Fibroblast of lung (primary cell): ENCODE results near the gene ZNF530. TPM values are rescaled to one million over a fixed set of nuclear protein-coding genes. Genes with fewer than 3 reads are reported as not detected.
A peak's percentile ranks its signal among the peaks of the same experiment; 100 is the strongest.

Experiments used
- DNase-seq, 2 donors: peaks; one replicate each; pipeline versions ENCODE4 v3.0.0 to v3.0.0-alpha.2; 2010; ENCODE audit warnings: low read depth in 2 of 2
- H2AFZ ChIP-seq: 2 replicates; pipeline ENCODE4 v1.5.1; 2012; ENCODE audit warnings: low read length, control low read depth, inconsistent platforms
- H3K27ac ChIP-seq: 2 replicates; pipeline ENCODE4 v1.5.1; 2011; ENCODE audit warnings: low read length, control low read depth; ENCODE audit not compliant: insufficient read depth
- H3K27me3 ChIP-seq: 2 replicates; pipeline ENCODE4 v1.5.1; 2011; ENCODE audit warnings: mild to moderate bottlenecking, low read length; ENCODE audit not compliant: control insufficient read depth, insufficient read depth
- H3K36me3 ChIP-seq: 2 replicates; pipeline ENCODE4 v1.5.1; 2011; ENCODE audit warnings: low read length; ENCODE audit not compliant: control insufficient read depth, insufficient read depth
- H3K4me1 ChIP-seq: 2 replicates; pipeline ENCODE4 v1.5.1; 2011; ENCODE audit warnings: low read length; ENCODE audit not compliant: control insufficient read depth, insufficient read depth; ENCODE audit errors: extremely low read depth
- H3K4me2 ChIP-seq: 2 replicates; pipeline ENCODE4 v1.5.1; 2011; ENCODE audit warnings: low read length, control low read depth; ENCODE audit not compliant: insufficient read depth; ENCODE audit errors: extremely low read depth
- H3K4me3 ChIP-seq, 4 experiments: fragments of 200-600 bp in 1 of 4; sonication (generic) in 1 of 4; replicated peaks in 1 of 4; 2 replicates each; pipeline ENCODE4 v1.5.1; 2011 to 2016; ENCODE audit warnings: low read length in 4 of 4, low read depth in 3 of 4, mild to moderate bottlenecking in 3 of 4, control low read depth in 2 of 4, inconsistent platforms in 1 of 4, mixed read lengths in 1 of 4; ENCODE audit not compliant: insufficient read depth in 1 of 4; ENCODE audit errors: control extremely low read depth in 1 of 4
- H3K79me2 ChIP-seq: 2 replicates; pipeline ENCODE4 v1.5.1; 2012; ENCODE audit warnings: mild to moderate bottlenecking, low read length, inconsistent platforms; ENCODE audit not compliant: control insufficient read depth, insufficient read depth
- H3K9ac ChIP-seq: 2 replicates; pipeline ENCODE4 v1.5.1; 2011; ENCODE audit warnings: mild to moderate bottlenecking, low read length, control low read depth; ENCODE audit not compliant: insufficient read depth
- H3K9me3 ChIP-seq: 2 replicates; pipeline ENCODE4 v1.5.1; 2012; ENCODE audit warnings: low read depth, low read length; ENCODE audit not compliant: control insufficient read depth, insufficient read depth
- H4K20me1 ChIP-seq: 2 replicates; pipeline ENCODE4 v1.5.1; 2011; ENCODE audit warnings: low read length; ENCODE audit not compliant: control insufficient read depth, insufficient read depth; ENCODE audit errors: extremely low read depth
- CTCF ChIP-seq, 2 donors: IDR thresholded peaks in 1 of 2; conservative IDR thresholded peaks in 1 of 2; 1 replicate in 1 of 2; 2 replicates in 1 of 2; pipeline ENCODE4 v1.5.1; 2011 to 2012; ENCODE audit warnings: low read length in 2 of 2, control low read depth in 1 of 2, inconsistent platforms in 1 of 2, low read depth in 1 of 2, mild to moderate bottlenecking in 1 of 2
- EZH2 ChIP-seq: IDR thresholded peaks from 2 replicates; pipeline ENCODE4 v1.5.1; 2012; ENCODE audit warnings: low read length, control low read depth, mild to moderate bottlenecking; ENCODE audit errors: missing control alignments
- polyA plus RNA-seq, 2 donors: library from polyadenylated mRNA; depleted of rRNA in 1 of 2; stranded (reverse) in 1 of 2; unstranded in 1 of 2; fragments of >200 nt; gene quantifications; 2 replicates each; pipeline ENCODE4 v1.2.1, GENCODE V29; 2011 to 2012; ENCODE audit warnings: missing spikeins in 1 of 2
- total RNA-seq: library from RNA; depleted of rRNA; stranded (reverse); fragments of >200 nt; gene quantifications from 2 replicates; pipeline ENCODE4 v1.2.1, GENCODE V29; 2014

The ZNF530 gene
- total and polyA plus RNA-seq, 2 donors (not counting 1 experiment from before 2014, with no cell fraction given) = 1.6 to 2.5 TPM

GRCh38 chr19:57578487-57579205 is 21.0 kb upstream of the ZNF530 start, which contains the start of gene ZNF416:
TSS of gene ZNF416 (minus strand) at chr19:57578911. CDS start at chr19:57578704, 207 bp downstream.
- H3K79me2 ChIP-seq = peaks cover 13% of the 10 kb centered on the region
- peak within 1 kb of the TSS; percentile 92 for H2AFZ ChIP-seq
- peak within 1 kb of the TSS; percentile 81 for H3K9ac ChIP-seq
- peaks cover 8% of the 10 kb centered on the region for H3K9me3 ChIP-seq
- H3K4me1 ChIP-seq = peaks cover 2% of the 10 kb centered on the region
- H3K36me3 ChIP-seq = peaks cover 15% of the 10 kb centered on the region
- no peaks in the 10 kb centered on the region for H4K20me1 ChIP-seq
- H3K4me2 ChIP-seq = peak within 1 kb of the TSS; percentile 83
- peak; percentile 97 to 99 for DNase-seq
- TF ChIP-seq CTCF (conservative IDR thresholded peaks at IDR 0.05 in 1 of 2, IDR thresholded peaks at IDR 0.05 in 1 of 2; ENCODE audit: low read depth in 1 of 2, low read length in 2 of 2) (peak; percentile 13 to 18), EZH2 (no peak)
- H3K27me3 ChIP-seq = no peaks in the 10 kb centered on the region
- peak within 1 kb of the TSS; percentile 51 for H3K27ac ChIP-seq
- H3K4me3 ChIP-seq = peak within 1 kb of the TSS; percentile 75 to 95 (median 80)

GRCh38 chr19:57583104-57583520 is 16.6 kb upstream of the ZNF530 start:
- no peak overlapping the region for H2AFZ ChIP-seq
- H3K4me2 ChIP-seq = no peak overlapping the region
- no peaks in the 10 kb centered on the region for H3K27me3 ChIP-seq
- H3K9me3 ChIP-seq = no peaks in the 10 kb centered on the region
- no peak overlapping the region for H3K9ac ChIP-seq
- peaks cover 5% of the 10 kb centered on the region for H3K79me2 ChIP-seq
- H3K4me3 ChIP-seq = peak overlapping the region in 1 of 4 experiments; percentile 69
- TF ChIP-seq EZH2 (no peak), CTCF (conservative IDR thresholded peaks at IDR 0.05 in 1 of 2, IDR thresholded peaks at IDR 0.05 in 1 of 2; ENCODE audit: low read depth in 1 of 2, low read length in 2 of 2) (no peak)
- no peaks in the 10 kb centered on the region for H3K4me1 ChIP-seq
- DNase-seq = no peak
- H3K27ac ChIP-seq = no peak overlapping the region
- no peaks in the 10 kb centered on the region for H4K20me1 ChIP-seq
- H3K36me3 ChIP-seq = no peaks in the 10 kb centered on the region

GRCh38 chr19:57583521-57584416 is 15.9 kb upstream of the ZNF530 start, which contains the start of gene ZIK1:
TSS of gene ZIK1 (plus strand) at chr19:57584145. CDS start at chr19:57584357, 212 bp downstream.
- Histone ChIP-seq H3K4me1 (no peaks in the 10 kb centered on the region), H2AFZ (peak within 1 kb of the TSS; percentile 99), H3K4me3 (peak within 1 kb of the TSS; percentile 69 to 87 (median 80)), H3K27ac (peak within 1 kb of the TSS; percentile 56), H4K20me1 (no peaks in the 10 kb centered on the region), H3K36me3 (no peaks in the 10 kb centered on the region), H3K27me3 (no peaks in the 10 kb centered on the region), H3K9me3 (no peaks in the 10 kb centered on the region), H3K79me2 (peaks cover 5% of the 10 kb centered on the region), H3K4me2 (peak within 1 kb of the TSS; percentile 73), H3K9ac (peak within 1 kb of the TSS; percentile 60)
- no peak for TF ChIP-seq EZH2
- no peak for TF ChIP-seq CTCF (conservative IDR thresholded peaks at IDR 0.05 in 1 of 2, IDR thresholded peaks at IDR 0.05 in 1 of 2; ENCODE audit: low read depth in 1 of 2, low read length in 2 of 2)
- DNase-seq = peak; percentile 91 to 96
